ENCODE results near the gene DNM3. TPM values are rescaled to one million over a fixed set of nuclear protein-coding genes. Genes with fewer than 3 reads are reported as not detected.
A peak's percentile ranks its signal among the peaks of the same experiment; 100 is the strongest.

DNM3 gene
- total RNA-seq, 1 donor from 2014 or later, result 2.7 TPM

- no peaks in the 10 kb centered on the region for H3K27me3 ChIP-seq (ENCODE audit: control insufficient read depth, insufficient read depth, low read length)
- H3K36me3 ChIP-seq (ENCODE audit: control insufficient read depth, insufficient read depth, low read length), result no peaks in the 10 kb centered on the region
- DNase-seq (ENCODE audit: low read depth), result no peak
- H3K4me3 ChIP-seq (ENCODE audit: low read depth, low read length), result peak overlapping the region; percentile 4
- TF ChIP-seq CTCF (IDR thresholded peaks at IDR 0.05; ENCODE audit: insufficient read depth, low read length, poor library complexity, severe bottlenecking), result no peak
These were observed 302.2 kb downstream of the DNM3 start for GRCh38 chr1:172143384-172144055.

DNA sequence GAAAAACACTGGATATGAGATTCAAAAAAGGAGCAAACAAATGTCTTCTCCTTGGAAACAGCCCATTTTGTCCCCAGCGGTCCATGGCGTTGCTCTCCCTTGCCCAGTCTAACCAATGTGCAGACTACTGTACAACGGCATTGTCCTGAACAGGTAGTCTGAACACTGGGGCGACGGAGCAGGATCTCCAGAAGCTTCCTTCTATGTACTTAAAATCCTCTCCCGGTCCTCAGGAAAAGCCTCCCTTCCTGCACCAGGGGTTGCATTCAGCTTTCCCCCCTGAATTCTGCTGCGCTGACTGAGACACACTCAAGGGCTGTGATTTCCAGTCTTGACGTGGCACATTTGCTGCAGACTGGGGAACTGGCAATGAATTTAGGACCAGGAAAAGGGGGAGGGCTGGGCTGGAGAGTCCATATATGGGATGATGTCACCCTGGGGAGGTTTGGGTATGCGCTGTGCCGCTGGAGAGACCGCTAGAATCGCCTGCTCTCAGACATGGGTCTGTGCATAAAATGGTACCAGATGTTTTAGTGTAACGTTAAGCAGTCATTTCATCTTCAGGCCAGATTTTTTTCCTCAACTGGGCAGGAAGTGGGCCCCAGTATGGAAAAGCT lies 303.3 kb downstream of the DNM3 start:
- no peak overlapping the region for H3K4me3 ChIP-seq (ENCODE audit: low read depth, low read length)
- no peak for DNase-seq (ENCODE audit: low read depth)
- H3K36me3 ChIP-seq (ENCODE audit: control insufficient read depth, insufficient read depth, low read length), result no peaks in the 10 kb centered on the region
- TF ChIP-seq CTCF (IDR thresholded peaks at IDR 0.05; ENCODE audit: insufficient read depth, low read length, poor library complexity, severe bottlenecking), result no peak
- no peaks in the 10 kb centered on the region for H3K27me3 ChIP-seq (ENCODE audit: control insufficient read depth, insufficient read depth, low read length)

DNA sequence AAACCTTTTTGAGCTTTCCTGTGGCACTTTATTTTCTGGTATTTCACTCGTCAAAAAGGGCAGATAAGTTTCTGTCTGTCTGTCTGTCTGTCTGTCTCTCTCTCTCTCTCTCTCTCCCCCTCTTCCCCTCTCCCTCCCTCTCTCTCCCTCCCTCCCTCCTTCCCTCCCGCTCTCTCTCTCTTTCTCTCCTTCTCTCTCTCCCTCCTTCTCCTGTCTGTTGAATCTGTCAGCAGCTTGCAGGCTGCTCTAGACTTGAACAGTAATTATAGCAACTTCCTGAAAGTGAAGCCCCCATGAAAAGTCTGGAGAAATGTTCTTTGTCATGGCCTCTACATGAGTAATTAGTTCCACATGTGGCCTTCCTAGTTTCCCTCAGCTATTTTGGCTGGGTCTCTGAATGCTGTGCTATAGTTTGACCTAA lies 303.9 kb downstream of the DNM3 start:
- H3K36me3 ChIP-seq (ENCODE audit: control insufficient read depth, insufficient read depth, low read length), result no peaks in the 10 kb centered on the region
- no peak for DNase-seq (ENCODE audit: low read depth)
- no peak overlapping the region for H3K4me3 ChIP-seq (ENCODE audit: low read depth, low read length)
- no peaks in the 10 kb centered on the region for H3K27me3 ChIP-seq (ENCODE audit: control insufficient read depth, insufficient read depth, low read length)
- no peak for TF ChIP-seq CTCF (IDR thresholded peaks at IDR 0.05; ENCODE audit: insufficient read depth, low read length, poor library complexity, severe bottlenecking)

DNA sequence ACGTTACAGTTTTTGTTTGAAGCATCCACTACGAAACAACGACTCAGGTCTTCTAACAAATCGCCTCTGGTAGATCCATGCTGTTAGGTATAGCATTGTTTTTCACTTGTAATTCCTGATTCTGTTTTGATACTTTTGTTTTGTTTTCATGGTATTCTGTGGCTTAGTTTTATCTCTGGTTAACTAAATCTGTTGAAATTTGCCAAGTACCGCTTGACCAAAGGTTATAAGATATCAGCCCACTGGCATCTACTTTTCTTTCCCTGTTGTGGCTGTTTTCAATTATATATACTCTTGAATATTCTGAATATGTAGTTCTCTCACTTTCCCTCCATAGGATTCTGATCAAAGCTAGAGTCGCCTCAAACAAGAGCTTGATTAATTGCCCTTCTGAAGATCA lies 304.4 kb downstream of the DNM3 start:
- H3K27me3 ChIP-seq (ENCODE audit: control insufficient read depth, insufficient read depth, low read length), result no peaks in the 10 kb centered on the region
- no peak overlapping the region for H3K4me3 ChIP-seq (ENCODE audit: low read depth, low read length)
- no peak for DNase-seq (ENCODE audit: low read depth)
- TF ChIP-seq CTCF (IDR thresholded peaks at IDR 0.05; ENCODE audit: insufficient read depth, low read length, poor library complexity, severe bottlenecking), result no peak
- no peaks in the 10 kb centered on the region for H3K36me3 ChIP-seq (ENCODE audit: control insufficient read depth, insufficient read depth, low read length)

DNA sequence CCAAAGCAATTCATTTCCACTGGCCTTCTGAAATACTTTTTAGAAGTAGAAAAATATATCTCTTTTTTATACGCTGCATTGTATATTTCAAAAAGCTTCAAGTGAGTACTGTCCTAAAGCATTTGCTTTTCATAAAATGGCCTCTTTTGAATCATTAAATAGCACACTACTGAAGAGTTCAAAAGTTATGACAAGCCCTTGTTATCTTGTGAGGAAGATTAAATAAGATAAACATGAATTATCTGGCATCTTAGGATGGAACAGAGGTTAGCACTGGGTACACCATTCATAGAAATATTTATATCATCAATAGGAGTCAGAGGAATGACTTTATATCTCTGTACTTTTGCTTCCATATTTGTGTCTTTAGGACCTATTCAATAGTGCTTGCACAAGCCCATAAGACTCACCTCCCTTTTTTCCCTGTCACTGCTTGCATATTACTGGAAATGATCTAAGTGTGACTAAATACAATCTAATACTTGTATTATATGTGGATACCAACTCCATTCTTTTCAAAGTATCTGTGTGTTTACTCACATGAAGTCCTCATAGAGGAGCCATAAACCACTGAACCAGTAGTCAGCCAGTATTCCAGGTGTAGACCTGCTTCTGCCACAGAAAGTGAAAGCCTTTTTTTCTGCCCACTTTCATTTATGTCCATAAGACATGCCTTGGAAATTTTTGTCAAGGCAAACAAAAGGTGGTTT lies 305.0 kb downstream of the DNM3 start:
- no peaks in the 10 kb centered on the region for H3K36me3 ChIP-seq (ENCODE audit: control insufficient read depth, insufficient read depth, low read length)
- DNase-seq (ENCODE audit: low read depth), result no peak
- TF ChIP-seq CTCF (IDR thresholded peaks at IDR 0.05; ENCODE audit: insufficient read depth, low read length, poor library complexity, severe bottlenecking), result no peak
- no peak overlapping the region for H3K4me3 ChIP-seq (ENCODE audit: low read depth, low read length)
- H3K27me3 ChIP-seq (ENCODE audit: control insufficient read depth, insufficient read depth, low read length), result no peaks in the 10 kb centered on the region
